Measurements from ENCODE around the gene TTC29. TPM values are rescaled to one million over a fixed set of nuclear protein-coding genes. Genes with fewer than 3 reads are reported as not detected.

TTC29 gene
- total and polyA plus RNA-seq, 2 experiments from 2014 or later, result not detected

DNA sequence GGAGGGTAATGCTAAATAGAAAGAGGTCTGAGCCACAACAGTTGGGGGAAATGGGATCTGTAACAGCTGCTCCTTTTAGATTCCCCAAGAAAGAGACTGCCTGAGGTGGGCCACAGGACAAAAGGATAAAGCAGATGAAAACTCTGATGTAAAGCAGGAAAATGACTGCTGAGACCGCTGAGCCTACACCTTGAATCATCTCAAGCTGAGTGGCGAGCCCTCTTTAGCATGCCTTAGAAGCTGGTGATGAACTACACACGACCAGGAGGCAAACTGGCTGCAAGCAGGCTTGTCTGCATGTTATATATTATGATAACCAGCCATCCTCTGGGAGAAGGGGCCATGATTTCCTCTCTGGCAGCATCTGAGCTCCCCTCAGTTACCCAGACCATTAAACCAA, 88.4 kb downstream of the TTC29 start:
- H3K27ac ChIP-seq, result no peak overlapping the region
- no peak overlapping the region for H2AFZ ChIP-seq
- no peak overlapping the region for H3K9ac ChIP-seq
- no peaks in the 10 kb centered on the region; the same call in 1 of the 2 replicates for H3K27me3 ChIP-seq (replicated peaks; ENCODE audit: insufficient read depth)
- no peak for DNase-seq
- no peaks in the 10 kb centered on the region for H3K79me2 ChIP-seq (ENCODE audit: insufficient read depth)
- no peaks in the 10 kb centered on the region for H3K9me2 ChIP-seq (ENCODE audit: insufficient read depth)
- no peaks in the 10 kb centered on the region for H4K20me1 ChIP-seq (ENCODE audit: insufficient read depth)
- H3K9me3 ChIP-seq (ENCODE audit: low read depth), result no peaks in the 10 kb centered on the region
- no peak overlapping the region for H3K4me2 ChIP-seq (ENCODE audit: unreplicated experiment)
- H3K36me3 ChIP-seq (ENCODE audit: low read depth), result no peaks in the 10 kb centered on the region
- in situ Hi-C loops (cut with MboI), result no loop called here
- 26 to 31% methylated on average over 3 of the region's 3 CpGs for WGBS, 2 experiments (ENCODE audit: low coverage in 1 of 2, low lambda C conversion rate in 2 of 2, missing lambda C conversion rate in 2 of 2)
- no peaks in the 10 kb centered on the region for H3F3A ChIP-seq (ENCODE audit: insufficient read depth)
- H3K4me3 ChIP-seq, result no peak overlapping the region
- no peaks in the 10 kb centered on the region for H3K4me1 ChIP-seq (ENCODE audit: insufficient read depth)
- TF ChIP-seq EZH2 (IDR thresholded peaks at IDR 0.05; ENCODE audit: insufficient read depth, poor library complexity, severe bottlenecking), result no peak
- no peak for TF ChIP-seq EZH2phosphoT487 (IDR thresholded peaks at IDR 0.05; ENCODE audit: insufficient read depth, low read depth)

DNA sequence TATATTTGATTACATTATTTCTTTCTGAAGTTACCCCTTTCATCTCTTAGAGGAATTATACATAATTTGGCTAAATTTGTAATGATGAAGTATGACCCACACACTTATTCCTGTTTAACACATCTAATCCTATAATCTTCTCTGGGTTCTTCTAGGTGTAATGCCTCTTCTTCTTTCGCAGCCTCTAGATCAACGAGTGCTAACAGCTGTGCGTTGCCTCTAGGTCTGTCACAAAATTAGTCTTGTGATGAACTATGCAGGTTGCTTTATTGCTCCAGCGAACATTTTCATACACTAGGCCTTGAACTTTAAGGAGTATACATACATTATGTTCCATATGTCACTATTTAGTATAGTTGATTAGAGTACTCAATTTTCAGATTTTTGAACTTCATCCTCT, 89.9 kb downstream of the TTC29 start:
- no peaks in the 10 kb centered on the region for H4K20me1 ChIP-seq (ENCODE audit: insufficient read depth)
- TF ChIP-seq EZH2 (IDR thresholded peaks at IDR 0.05; ENCODE audit: insufficient read depth, poor library complexity, severe bottlenecking) (no peak), EZH2phosphoT487 (IDR thresholded peaks at IDR 0.05; ENCODE audit: insufficient read depth, low read depth) (no peak)
- no peak overlapping the region for H3K4me3 ChIP-seq
- no peak overlapping the region for H3K9ac ChIP-seq
- H3K4me1 ChIP-seq (ENCODE audit: insufficient read depth), result no peaks in the 10 kb centered on the region
- no peaks in the 10 kb centered on the region for H3K79me2 ChIP-seq (ENCODE audit: insufficient read depth)
- H3K9me3 ChIP-seq (ENCODE audit: low read depth), result no peaks in the 10 kb centered on the region
- no peak for DNase-seq
- no peaks in the 10 kb centered on the region for H3F3A ChIP-seq (ENCODE audit: insufficient read depth)
- H3K36me3 ChIP-seq (ENCODE audit: low read depth), result no peaks in the 10 kb centered on the region
- H3K4me2 ChIP-seq (ENCODE audit: unreplicated experiment), result no peak overlapping the region
- H3K27me3 ChIP-seq (replicated peaks; ENCODE audit: insufficient read depth), result no peaks in the 10 kb centered on the region; the same call in 1 of the 2 replicates
- 53 to 55% methylated on average over 4 of the region's 4 CpGs for WGBS, 2 experiments (ENCODE audit: low coverage in 1 of 2, low lambda C conversion rate in 2 of 2, missing lambda C conversion rate in 2 of 2)
- in situ Hi-C loops (cut with MboI), result no loop called here
- H3K27ac ChIP-seq, result no peak overlapping the region
- no peak overlapping the region for H2AFZ ChIP-seq
- H3K9me2 ChIP-seq (ENCODE audit: insufficient read depth), result no peaks in the 10 kb centered on the region

DNA sequence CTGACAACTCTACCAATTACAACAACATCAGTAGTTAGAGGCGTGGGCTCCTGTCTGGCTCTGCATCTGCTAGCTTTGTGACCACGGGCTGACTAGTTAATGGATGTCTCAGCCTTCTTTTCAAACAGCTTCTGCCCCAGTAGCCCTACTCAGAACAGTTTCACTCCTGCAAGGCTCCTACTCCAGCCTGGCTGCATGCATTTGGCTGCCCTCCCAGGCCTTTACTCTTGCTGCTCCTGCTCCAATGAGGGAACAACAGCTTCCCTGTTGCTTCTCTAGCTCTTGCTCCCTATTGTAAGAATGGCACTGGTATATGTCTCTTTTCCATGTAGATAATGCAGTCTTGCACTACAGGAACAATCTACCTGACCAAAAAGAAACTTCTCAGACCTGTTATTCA, 93.3 kb downstream of the TTC29 start:
- Histone ChIP-seq H3K79me2 (ENCODE audit: insufficient read depth) (no peaks in the 10 kb centered on the region), H3K27ac (no peak overlapping the region), H3K9me3 (ENCODE audit: low read depth) (no peaks in the 10 kb centered on the region), H3F3A (ENCODE audit: insufficient read depth) (no peaks in the 10 kb centered on the region), H3K27me3 (replicated peaks; ENCODE audit: insufficient read depth) (no peaks in the 10 kb centered on the region; the same call in 1 of the 2 replicates), H3K4me3 (no peak overlapping the region), H3K4me1 (ENCODE audit: insufficient read depth) (no peaks in the 10 kb centered on the region), H3K36me3 (ENCODE audit: low read depth) (no peaks in the 10 kb centered on the region), H2AFZ (no peak overlapping the region), H3K4me2 (ENCODE audit: unreplicated experiment) (no peak overlapping the region), H3K9ac (no peak overlapping the region), H4K20me1 (ENCODE audit: insufficient read depth) (no peaks in the 10 kb centered on the region), H3K9me2 (ENCODE audit: insufficient read depth) (no peaks in the 10 kb centered on the region)
- 4 to 20% methylated on average over 2 of the region's 2 CpGs for WGBS, 2 experiments (ENCODE audit: low coverage in 1 of 2, low lambda C conversion rate in 2 of 2, missing lambda C conversion rate in 2 of 2)
- DNase-seq, result no peak
- in situ Hi-C loops (cut with MboI), result no loop called here
- TF ChIP-seq EZH2phosphoT487 (IDR thresholded peaks at IDR 0.05; ENCODE audit: insufficient read depth, low read depth) (no peak), EZH2 (IDR thresholded peaks at IDR 0.05; ENCODE audit: insufficient read depth, poor library complexity, severe bottlenecking) (no peak)

DNA sequence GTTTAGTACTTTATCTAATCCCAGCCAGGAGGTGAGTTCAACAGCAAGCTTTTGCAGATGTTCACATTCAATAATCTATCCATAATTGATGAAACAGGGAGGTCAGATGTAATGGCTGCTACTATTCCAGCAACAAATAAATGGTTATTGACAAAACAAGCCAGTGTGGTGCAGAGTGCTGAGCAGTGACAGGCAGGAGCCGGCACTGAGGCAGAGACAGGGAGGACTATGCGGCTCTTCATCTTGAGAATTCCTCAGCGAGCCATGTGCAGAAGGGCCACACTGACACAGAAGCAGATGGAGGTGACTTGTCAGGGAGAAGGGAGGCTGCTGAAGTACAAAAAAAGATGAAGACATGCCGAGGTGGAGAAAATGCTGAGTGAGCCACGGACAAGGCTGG, 98.3 kb downstream of the TTC29 start:
- no peak overlapping the region for H2AFZ ChIP-seq
- H3K4me1 ChIP-seq (ENCODE audit: insufficient read depth), result no peaks in the 10 kb centered on the region
- H3K9ac ChIP-seq, result no peak overlapping the region
- no peak overlapping the region for H3K4me2 ChIP-seq (ENCODE audit: unreplicated experiment)
- H3K9me2 ChIP-seq (ENCODE audit: insufficient read depth), result no peaks in the 10 kb centered on the region
- no peaks in the 10 kb centered on the region for H3K79me2 ChIP-seq (ENCODE audit: insufficient read depth)
- H3K36me3 ChIP-seq (ENCODE audit: low read depth), result no peaks in the 10 kb centered on the region
- DNase-seq, result no peak
- TF ChIP-seq EZH2phosphoT487 (IDR thresholded peaks at IDR 0.05; ENCODE audit: insufficient read depth, low read depth) (no peak), EZH2 (IDR thresholded peaks at IDR 0.05; ENCODE audit: insufficient read depth, poor library complexity, severe bottlenecking) (no peak)
- no peaks in the 10 kb centered on the region for H3K9me3 ChIP-seq (ENCODE audit: low read depth)
- no peaks in the 10 kb centered on the region for H4K20me1 ChIP-seq (ENCODE audit: insufficient read depth)
- H3K4me3 ChIP-seq, result no peak overlapping the region
- no peaks in the 10 kb centered on the region for H3F3A ChIP-seq (ENCODE audit: insufficient read depth)
- 15 to 19% methylated on average over 5 of the region's 5 CpGs for WGBS, 2 experiments (ENCODE audit: low coverage in 1 of 2, low lambda C conversion rate in 2 of 2, missing lambda C conversion rate in 2 of 2)
- no peaks in the 10 kb centered on the region for H3K27me3 ChIP-seq (replicated peaks; ENCODE audit: insufficient read depth)
- no peak overlapping the region for H3K27ac ChIP-seq
- in situ Hi-C loops (cut with MboI), result no loop called here

DNA sequence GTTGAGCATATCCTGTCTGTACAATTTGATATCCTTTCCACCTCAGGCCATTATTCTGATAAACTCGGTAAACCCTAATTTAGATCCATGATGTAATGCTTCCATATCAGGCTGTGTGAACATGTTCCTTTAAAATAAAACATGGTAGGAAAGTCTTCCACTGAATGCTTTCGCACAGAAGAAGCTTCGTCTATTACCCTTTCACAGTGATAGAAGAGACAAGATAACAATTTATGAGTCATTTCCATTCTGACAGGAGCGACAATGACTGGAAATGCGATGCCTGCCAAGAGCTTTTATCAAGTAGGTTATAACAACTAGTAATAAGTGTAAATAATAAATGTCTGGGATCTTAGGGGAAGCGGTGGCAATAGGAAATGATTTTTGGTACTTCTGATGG, 98.8 kb downstream of the TTC29 start:
- no peaks in the 10 kb centered on the region for H3K9me2 ChIP-seq (ENCODE audit: insufficient read depth)
- no peaks in the 10 kb centered on the region for H3K9me3 ChIP-seq (ENCODE audit: low read depth)
- DNase-seq, result no peak
- H3K27me3 ChIP-seq (replicated peaks; ENCODE audit: insufficient read depth), result no peaks in the 10 kb centered on the region
- no peaks in the 10 kb centered on the region for H3K79me2 ChIP-seq (ENCODE audit: insufficient read depth)
- no peak overlapping the region for H3K4me2 ChIP-seq (ENCODE audit: unreplicated experiment)
- H3K27ac ChIP-seq, result no peak overlapping the region
- 43 to 46% methylated on average over 6 of the region's 6 CpGs for WGBS, 2 experiments (ENCODE audit: low coverage in 1 of 2, low lambda C conversion rate in 2 of 2, missing lambda C conversion rate in 2 of 2)
- H4K20me1 ChIP-seq (ENCODE audit: insufficient read depth), result no peaks in the 10 kb centered on the region
- TF ChIP-seq EZH2 (IDR thresholded peaks at IDR 0.05; ENCODE audit: insufficient read depth, poor library complexity, severe bottlenecking) (no peak), EZH2phosphoT487 (IDR thresholded peaks at IDR 0.05; ENCODE audit: insufficient read depth, low read depth) (no peak)
- H3K4me1 ChIP-seq (ENCODE audit: insufficient read depth), result no peaks in the 10 kb centered on the region
- H3K36me3 ChIP-seq (ENCODE audit: low read depth), result no peaks in the 10 kb centered on the region
- no peak overlapping the region for H2AFZ ChIP-seq
- in situ Hi-C loops (cut with MboI), result no loop called here
- no peak overlapping the region for H3K4me3 ChIP-seq
- no peaks in the 10 kb centered on the region for H3F3A ChIP-seq (ENCODE audit: insufficient read depth)
- no peak overlapping the region for H3K9ac ChIP-seq

Measured in GM23248 (cell line).